HepG2 (cell line): Measurements from ENCODE around the gene RAB34. TPM values are rescaled to one million over a fixed set of nuclear protein-coding genes. Genes with fewer than 3 reads are reported as not detected.

Experiments
- HOXA3 ChIP-seq: sonication (generic); formaldehyde crosslinking; IDR thresholded peaks from 2 replicates; pipeline ENCODE4 v1.5.0; 2020; ENCODE audit warnings: missing genetic modification reagents
- KAT8 ChIP-seq: IDR thresholded peaks from 2 replicates; pipeline ENCODE4 v1.6.1; 2016; ENCODE audit warnings: missing genetic modification reagents, missing compliant biosample characterization
- MTF1 ChIP-seq: sonication (generic); formaldehyde crosslinking; IDR thresholded peaks from 2 replicates; pipeline ENCODE4 v1.5.0; 2020; ENCODE audit warnings: missing genetic modification reagents
- PLRG1 ChIP-seq: fragments of 450-650 bp; conservative IDR thresholded peaks from 2 replicates; pipeline ENCODE4 v1.6.1; 2016
- SIN3B ChIP-seq: fragments of 150-350 bp; IDR thresholded peaks from 2 replicates; pipeline ENCODE4 v1.6.1; 2014; ENCODE audit warnings: low read length
- SMAD9 ChIP-seq: sonication (generic); formaldehyde crosslinking; IDR thresholded peaks from 2 replicates; pipeline ENCODE4 v1.5.1; 2020; ENCODE audit warnings: mild to moderate bottlenecking, missing genetic modification reagents
- SUZ12 ChIP-seq: fragments of 150-350 bp; IDR thresholded peaks from 2 replicates; pipeline ENCODE4 v1.6.1; 2014; ENCODE audit warnings: low read depth, low read length
- TCF12 ChIP-seq, 2 experiments: fragments of 450-650 bp in 1 of 2; sonication (generic) in 1 of 2; formaldehyde crosslinking in 1 of 2; IDR thresholded peaks; 2 replicates each; pipeline versions ENCODE4 v1.6.1 to v1.8.0; 2017 to 2022; ENCODE audit warnings: antibody characterized with exemption in 1 of 2, mild to moderate bottlenecking in 1 of 2, missing genetic modification reagents in 1 of 2, moderate library complexity in 1 of 2
- THAP11 ChIP-seq: IDR thresholded peaks from 2 replicates; pipeline ENCODE4 v1.6.1; 2016; ENCODE audit warnings: missing biosample characterization, missing genetic modification reagents
- ZFP36L2 ChIP-seq: sonication (generic); formaldehyde crosslinking; IDR thresholded peaks from 2 replicates; pipeline ENCODE4 v1.4.0; 2020; ENCODE audit warnings: missing genetic modification reagents
- ZNF33B ChIP-seq: sonication (generic); formaldehyde crosslinking; IDR thresholded peaks from 2 replicates; pipeline ENCODE4 v1.5.1; 2020; ENCODE audit warnings: mild to moderate bottlenecking, missing genetic modification reagents
- ZNF496 ChIP-seq: sonication (generic); formaldehyde crosslinking; IDR thresholded peaks from 2 replicates; pipeline ENCODE4 v1.8.1; 2023; ENCODE audit warnings: mild to moderate bottlenecking, moderate library complexity, missing genetic modification reagents; ENCODE audit not compliant: insufficient replicate concordance
- ZNF563 ChIP-seq: sonication (generic); formaldehyde crosslinking; IDR thresholded peaks from 2 replicates; pipeline ENCODE4 v1.8.0; 2022; ENCODE audit warnings: mild to moderate bottlenecking, moderate library complexity, missing genetic modification reagents
- ZNF7 ChIP-seq: IDR thresholded peaks from 2 replicates; pipeline ENCODE4 v1.6.1; 2016; ENCODE audit warnings: missing biosample characterization, missing genetic modification reagents
- ZNF720 ChIP-seq: sonication (generic); formaldehyde crosslinking; IDR thresholded peaks from 2 replicates; pipeline ENCODE4 v1.4.0; 2020; ENCODE audit warnings: missing genetic modification reagents
- polyA plus RNA-seq, 8 experiments: library from polyadenylated mRNA; depleted of rRNA in 3 of 8; stranded (reverse) in 7 of 8; unstranded in 1 of 8; fragments of >200 nt; fragmentation: Illumina TruSeq in 4 of 8; extraction: Trizol in 4 of 8; gene quantifications; 2 replicates each; pipeline versions ENCODE4 v1.2.1 to v1.2.3, GENCODE V29; 2011 to 2016; ENCODE audit warnings: low read depth in 4 of 8, missing spikeins in 1 of 8, mixed read lengths in 1 of 8; ENCODE audit not compliant: insufficient read depth in 1 of 8
- total RNA-seq, 5 experiments: library from RNA; depleted of rRNA; stranded (reverse); fragments of >200 nt; fragmentation: Illumina TruSeq; extraction: Trizol; gene quantifications; 2 replicates each; pipeline ENCODE4 v1.2.3, GENCODE V29; 2016; ENCODE audit warnings: low read depth in 1 of 5
- TF ChIP-seq, protein P1 (sequence below): sonication (generic); formaldehyde crosslinking; IDR thresholded peaks from 2 replicates; pipeline ENCODE4 v1.8.1; 2023; ENCODE audit warnings: missing genetic modification reagents, inconsistent platforms, borderline replicate concordance
- TF ChIP-seq, protein P2 (sequence below): IDR thresholded peaks from 2 replicates; pipeline ENCODE4 v1.6.1; 2016; ENCODE audit warnings: low read depth, borderline replicate concordance
- TF ChIP-seq, protein P3 (sequence below): sonication (generic); formaldehyde crosslinking; conservative IDR thresholded peaks from 2 replicates; pipeline ENCODE4 v1.4.0; 2020; ENCODE audit warnings: missing genetic modification reagents
- TF ChIP-seq, protein P4 (sequence below): sonication (generic); formaldehyde crosslinking; IDR thresholded peaks from 2 replicates; pipeline ENCODE4 v1.4.0; 2020; ENCODE audit warnings: mild to moderate bottlenecking, missing genetic modification reagents

The RAB34 gene
- total and polyA plus RNA-seq, 2 of the 13 experiments (the other 11 are each of a cell fraction or from before 2014, with no cell fraction given) = 0.49 TPM; not detected in 1

DNA sequence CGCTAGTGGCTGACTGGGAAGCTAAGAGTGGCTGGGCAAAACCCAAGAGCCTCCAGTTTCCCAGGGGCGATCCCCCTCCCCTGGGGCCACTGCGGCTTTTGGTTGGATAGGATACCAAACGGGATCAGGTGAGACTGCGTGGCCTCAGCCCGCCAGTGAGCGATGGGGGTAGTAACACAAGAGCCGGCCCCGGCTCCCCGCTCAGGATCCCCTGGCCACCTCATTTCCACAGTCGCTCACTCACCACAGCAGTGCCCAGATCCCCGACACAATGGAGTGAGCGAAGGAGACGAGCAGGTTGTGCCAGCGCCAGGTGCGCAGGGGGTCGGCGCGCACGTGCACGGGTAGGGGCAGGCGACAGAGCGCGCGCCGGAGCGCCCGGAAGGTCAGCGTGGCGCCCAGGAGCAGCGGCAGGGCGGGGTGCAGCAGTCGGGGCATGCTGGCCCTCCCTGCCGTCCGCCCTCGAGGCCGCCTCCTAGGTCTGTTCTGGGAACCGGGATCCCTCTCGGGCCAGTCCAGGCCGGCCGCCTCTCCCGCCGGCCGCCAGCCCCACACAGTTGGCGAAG lies 8.1 kb upstream of the RAB34 start (continued):
- TF ChIP-seq, protein P1, sequence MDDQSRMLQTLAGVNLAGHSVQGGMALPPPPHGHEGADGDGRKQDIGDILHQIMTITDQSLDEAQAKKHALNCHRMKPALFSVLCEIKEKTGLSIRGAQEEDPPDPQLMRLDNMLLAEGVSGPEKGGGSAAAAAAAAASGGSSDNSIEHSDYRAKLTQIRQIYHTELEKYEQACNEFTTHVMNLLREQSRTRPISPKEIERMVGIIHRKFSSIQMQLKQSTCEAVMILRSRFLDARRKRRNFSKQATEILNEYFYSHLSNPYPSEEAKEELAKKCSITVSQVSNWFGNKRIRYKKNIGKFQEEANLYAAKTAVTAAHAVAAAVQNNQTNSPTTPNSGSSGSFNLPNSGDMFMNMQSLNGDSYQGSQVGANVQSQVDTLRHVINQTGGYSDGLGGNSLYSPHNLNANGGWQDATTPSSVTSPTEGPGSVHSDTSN (CRISPR knock-in tag) = 0 out of 2 replicates have a peak, but pooled peaks have one; percentile 15
- TF ChIP-seq SIN3B = no peak
- no peak; the same call in 1 of the 2 replicates for TF ChIP-seq KAT8 (CRISPR knock-in tag)
- TF ChIP-seq THAP11 = peak; percentile 66
- no peak for TF ChIP-seq TCF12 (IDR thresholded peaks at IDR 0.05)
- 0 out of 2 replicates have a peak, but pooled peaks have one; percentile 29 for TF ChIP-seq TCF12 (CRISPR knock-in tag; IDR thresholded peaks at IDR 0.05)
- TF ChIP-seq ZNF720 (CRISPR knock-in tag) = no peak
- peak; percentile 27; the same call in 1 of the 2 replicates for TF ChIP-seq HOXA3
- TF ChIP-seq ZNF563 (CRISPR knock-in tag) = peak; percentile 95
- no peak for TF ChIP-seq SMAD9 (CRISPR knock-in tag)
- TF ChIP-seq, protein P2, sequence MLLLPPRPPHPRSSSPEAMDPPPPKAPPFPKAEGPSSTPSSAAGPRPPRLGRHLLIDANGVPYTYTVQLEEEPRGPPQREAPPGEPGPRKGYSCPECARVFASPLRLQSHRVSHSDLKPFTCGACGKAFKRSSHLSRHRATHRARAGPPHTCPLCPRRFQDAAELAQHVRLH = no peak
- peak; percentile 66 for TF ChIP-seq ZNF33B (CRISPR knock-in tag)
- TF ChIP-seq ZFP36L2 (CRISPR knock-in tag) = no peak
- TF ChIP-seq ZNF496 (CRISPR knock-in tag) = no peak
- TF ChIP-seq, protein P3, sequence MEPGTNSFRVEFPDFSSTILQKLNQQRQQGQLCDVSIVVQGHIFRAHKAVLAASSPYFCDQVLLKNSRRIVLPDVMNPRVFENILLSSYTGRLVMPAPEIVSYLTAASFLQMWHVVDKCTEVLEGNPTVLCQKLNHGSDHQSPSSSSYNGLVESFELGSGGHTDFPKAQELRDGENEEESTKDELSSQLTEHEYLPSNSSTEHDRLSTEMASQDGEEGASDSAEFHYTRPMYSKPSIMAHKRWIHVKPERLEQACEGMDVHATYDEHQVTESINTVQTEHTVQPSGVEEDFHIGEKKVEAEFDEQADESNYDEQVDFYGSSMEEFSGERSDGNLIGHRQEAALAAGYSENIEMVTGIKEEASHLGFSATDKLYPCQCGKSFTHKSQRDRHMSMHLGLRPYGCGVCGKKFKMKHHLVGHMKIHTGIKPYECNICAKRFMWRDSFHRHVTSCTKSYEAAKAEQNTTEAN = peak; percentile 58; the same call in 1 of the 2 replicates
- TF ChIP-seq PLRG1 = no peak
- TF ChIP-seq, protein P4, sequence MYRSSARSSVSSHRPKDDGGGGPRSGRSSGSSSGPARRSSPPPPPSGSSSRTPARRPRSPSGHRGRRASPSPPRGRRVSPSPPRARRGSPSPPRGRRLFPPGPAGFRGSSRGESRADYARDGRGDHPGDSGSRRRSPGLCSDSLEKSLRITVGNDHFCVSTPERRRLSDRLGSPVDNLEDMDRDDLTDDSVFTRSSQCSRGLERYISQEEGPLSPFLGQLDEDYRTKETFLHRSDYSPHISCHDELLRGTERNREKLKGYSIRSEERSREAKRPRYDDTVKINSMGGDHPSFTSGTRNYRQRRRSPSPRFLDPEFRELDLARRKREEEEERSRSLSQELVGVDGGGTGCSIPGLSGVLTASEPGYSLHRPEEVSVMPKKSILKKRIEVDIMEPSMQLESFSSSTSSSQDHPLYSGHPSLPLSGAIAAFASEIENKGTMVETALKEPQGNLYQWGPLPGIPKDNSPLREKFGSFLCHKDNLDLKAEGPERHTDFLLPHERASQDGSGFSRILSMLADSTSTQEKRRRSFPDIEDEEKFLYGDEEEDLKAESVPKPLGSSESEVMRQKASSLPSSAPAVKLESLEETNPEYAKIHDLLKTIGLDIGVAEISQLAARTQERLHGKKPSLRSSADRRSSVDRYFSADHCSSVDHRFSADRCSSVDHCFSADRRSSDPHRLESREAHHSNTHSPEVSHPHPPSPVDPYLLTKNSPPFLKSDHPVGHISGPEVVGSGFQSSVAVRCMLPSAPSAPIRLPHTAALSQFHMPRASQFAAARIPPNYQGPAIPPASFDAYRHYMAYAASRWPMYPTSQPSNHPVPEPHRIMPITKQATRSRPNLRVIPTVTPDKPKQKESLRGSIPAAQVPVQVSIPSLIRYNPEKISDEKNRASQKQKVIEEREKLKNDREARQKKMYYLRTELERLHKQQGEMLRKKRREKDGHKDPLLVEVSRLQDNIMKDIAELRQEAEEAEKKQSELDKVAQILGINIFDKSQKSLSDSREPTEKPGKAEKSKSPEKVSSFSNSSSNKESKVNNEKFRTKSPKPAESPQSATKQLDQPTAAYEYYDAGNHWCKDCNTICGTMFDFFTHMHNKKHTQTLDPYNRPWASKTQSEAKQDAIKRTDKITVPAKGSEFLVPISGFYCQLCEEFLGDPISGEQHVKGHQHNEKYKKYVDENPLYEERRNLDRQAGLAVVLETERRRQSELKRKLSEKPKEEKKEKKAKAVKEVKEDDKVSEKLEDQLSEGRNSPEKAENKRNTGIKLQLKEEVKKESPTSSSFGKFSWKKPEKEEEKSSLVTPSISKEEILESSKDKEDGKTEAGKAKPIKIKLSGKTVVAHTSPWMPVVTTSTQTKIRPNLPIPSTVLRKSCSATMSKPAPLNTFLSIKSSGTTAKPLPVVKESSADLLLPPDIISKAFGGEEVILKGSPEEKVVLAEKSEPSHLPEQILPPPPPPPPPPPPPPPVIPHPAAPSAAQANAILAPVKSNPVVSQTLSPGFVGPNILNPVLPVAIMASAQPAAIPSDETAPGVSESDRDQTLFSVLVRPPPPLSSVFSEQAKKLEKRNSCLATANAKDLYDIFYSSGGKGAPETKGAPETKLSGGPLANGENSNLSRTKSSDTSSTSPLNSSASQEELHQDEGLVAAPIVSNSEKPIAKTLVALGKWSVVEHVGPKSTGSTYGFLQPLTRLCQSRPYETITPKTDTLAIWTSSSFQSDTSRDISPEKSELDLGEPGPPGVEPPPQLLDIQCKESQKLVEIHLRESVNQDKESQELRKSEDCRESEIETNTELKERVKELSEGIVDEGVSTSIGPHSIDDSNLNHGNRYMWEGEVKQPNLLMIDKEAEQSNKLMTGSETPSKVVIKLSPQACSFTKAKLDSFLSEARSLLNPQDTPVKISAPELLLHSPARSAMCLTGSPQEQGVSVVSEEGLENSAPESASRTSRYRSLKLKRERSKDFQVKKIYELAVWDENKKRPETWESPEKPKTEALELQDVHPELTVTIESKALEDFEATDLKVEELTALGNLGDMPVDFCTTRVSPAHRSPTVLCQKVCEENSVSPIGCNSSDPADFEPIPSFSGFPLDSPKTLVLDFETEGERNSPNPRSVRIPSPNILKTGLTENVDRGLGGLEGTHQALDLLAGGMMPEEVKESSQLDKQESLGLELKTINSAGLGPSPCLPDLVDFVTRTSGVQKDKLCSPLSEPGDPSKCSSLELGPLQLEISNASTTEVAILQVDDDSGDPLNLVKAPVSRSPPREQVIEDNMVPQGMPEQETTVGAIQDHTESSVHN (CRISPR knock-in tag) = peak; percentile 68; the same call in 1 of the 2 replicates
- peak; percentile 37; the same call in 1 of the 2 replicates for TF ChIP-seq MTF1
- no peak for TF ChIP-seq SUZ12
- TF ChIP-seq ZNF7 (CRISPR knock-in tag) = no peak
